Smooth muscle cell (in vitro differentiated cells): ENCODE data around the gene CREB5. TPM values are rescaled to one million over a fixed set of nuclear protein-coding genes. Genes with fewer than 3 reads are reported as not detected.

Experiments used
- DNase-seq: peaks from one replicate; lab custom pipeline; 2025; ENCODE audit not compliant: unreplicated experiment; lab: John Stamatoyannopoulos, UW
- H2AFZ ChIP-seq: fragments of 200-600 bp; sonication (generic); 2 replicates; pipeline ENCODE4 v1.6.0; 2016; ENCODE audit warnings: antibody characterized with exemption, low read depth, mild to moderate bottlenecking
- H3F3A ChIP-seq: fragments of 200-600 bp; sonication (generic); 2 replicates; pipeline ENCODE4 v1.6.0; 2017; ENCODE audit warnings: antibody characterized with exemption, low read depth
- H3K27ac ChIP-seq: fragments of 200-600 bp; sonication (generic); 2 replicates; pipeline ENCODE4 v1.5.1; 2016; ENCODE audit warnings: low read depth, mild to moderate bottlenecking
- H3K27me3 ChIP-seq: fragments of 200-600 bp; sonication (generic); 2 replicates; pipeline ENCODE4 v1.6.1; 2016; ENCODE audit warnings: low read depth, mild to moderate bottlenecking
- H3K36me3 ChIP-seq: fragments of 200-600 bp; sonication (generic); 2 replicates; pipeline ENCODE4 v1.5.1; 2016; ENCODE audit warnings: low read depth
- H3K4me1 ChIP-seq: fragments of 200-600 bp; sonication (generic); 2 replicates; pipeline ENCODE4 v1.5.1; 2016; ENCODE audit warnings: low read depth
- H3K4me2 ChIP-seq: fragments of 200-600 bp; sonication (generic); 2 replicates; pipeline ENCODE4 v1.6.0; 2016; ENCODE audit warnings: mild to moderate bottlenecking
- H3K4me3 ChIP-seq: fragments of 200-600 bp; sonication (generic); 2 replicates; pipeline ENCODE4 v1.5.1; 2016; ENCODE audit warnings: mild to moderate bottlenecking
- H3K79me2 ChIP-seq: fragments of 200-600 bp; sonication (generic); 2 replicates; pipeline ENCODE4 v1.6.0; 2016; ENCODE audit warnings: low read depth, mild to moderate bottlenecking
- H3K9ac ChIP-seq: fragments of 200-600 bp; sonication (generic); 2 replicates; pipeline ENCODE4 v1.6.0; 2016; ENCODE audit warnings: low read depth
- H3K9me3 ChIP-seq: fragments of 200-600 bp; sonication (generic); replicated peaks from 2 replicates; pipeline ENCODE4 v1.5.1; 2016; ENCODE audit warnings: low read depth
- H4K20me1 ChIP-seq: fragments of 200-600 bp; sonication (generic); 2 replicates; pipeline ENCODE4 v1.6.0; 2016; ENCODE audit warnings: low read depth
- CTCF ChIP-seq: fragments of 200-600 bp; sonication (generic); IDR thresholded peaks from 2 replicates; pipeline ENCODE4 v1.5.1; 2017; ENCODE audit warnings: borderline replicate concordance, mild to moderate bottlenecking, antibody characterized with exemption; ENCODE audit not compliant: insufficient read depth, poor library complexity, severe bottlenecking
- WGBS: methylation state at CpG from one replicate; pipeline ENCODE4 v1.1.7; 2016; ENCODE audit warnings: low lambda C conversion rate; 5-methylcytosine and 5-hydroxymethylcytosine counted together
- polyA plus RNA-seq: library from polyadenylated mRNA; unstranded; fragments of >200 nt; fragmentation: Nextera tagmentation; extraction: Ambion mirVana; gene quantifications from 2 replicates; pipeline ENCODE4 v1.2.1, GENCODE V29; 2016
- total RNA-seq: library from RNA; depleted of rRNA; stranded (reverse); fragments of >200 nt; gene quantifications from 2 replicates; pipeline ENCODE4 v1.2.3, GENCODE V29; 2014

CREB5 gene
- total and polyA plus RNA-seq, 2 experiments from 2014 or later = 6.2 to 18.2 TPM

DNA sequence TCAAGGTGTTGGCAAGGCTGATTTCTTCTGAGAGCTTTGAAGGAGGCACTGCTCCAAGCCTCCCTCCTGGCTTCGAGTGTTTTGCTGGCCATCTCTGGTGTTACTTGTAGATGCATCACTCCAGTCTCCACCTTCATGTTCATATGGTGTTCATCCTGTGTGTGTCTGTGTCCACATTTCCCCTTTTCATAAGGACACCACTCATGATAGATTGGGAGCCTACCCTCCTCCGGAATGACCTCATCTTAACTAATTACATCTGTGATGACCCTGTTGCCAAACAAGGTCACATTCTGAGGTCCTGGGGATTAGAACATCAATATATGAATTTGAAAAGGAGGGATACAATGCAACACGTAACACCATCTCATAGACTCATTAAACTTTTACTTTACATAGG is 119.0 kb downstream of the CREB5 start:
- DNase-seq = no peak
- H3K9ac ChIP-seq = no peak overlapping the region
- TF ChIP-seq CTCF = no peak
- H2AFZ ChIP-seq = no peak overlapping the region
- no peak overlapping the region for H3K4me2 ChIP-seq
- H3K4me1 ChIP-seq = no peaks in the 10 kb centered on the region
- no peak overlapping the region for H3K27ac ChIP-seq
- H3K27me3 ChIP-seq = peaks cover 3% of the 10 kb centered on the region
- H3F3A ChIP-seq = no peaks in the 10 kb centered on the region
- H3K79me2 ChIP-seq = no peaks in the 10 kb centered on the region
- no peaks in the 10 kb centered on the region for H3K36me3 ChIP-seq
- H3K4me3 ChIP-seq = no peak overlapping the region
- no peaks in the 10 kb centered on the region for H3K9me3 ChIP-seq
- no peaks in the 10 kb centered on the region for H4K20me1 ChIP-seq
- WGBS = 94% methylated on average over 3 of the region's 3 CpGs

DNA sequence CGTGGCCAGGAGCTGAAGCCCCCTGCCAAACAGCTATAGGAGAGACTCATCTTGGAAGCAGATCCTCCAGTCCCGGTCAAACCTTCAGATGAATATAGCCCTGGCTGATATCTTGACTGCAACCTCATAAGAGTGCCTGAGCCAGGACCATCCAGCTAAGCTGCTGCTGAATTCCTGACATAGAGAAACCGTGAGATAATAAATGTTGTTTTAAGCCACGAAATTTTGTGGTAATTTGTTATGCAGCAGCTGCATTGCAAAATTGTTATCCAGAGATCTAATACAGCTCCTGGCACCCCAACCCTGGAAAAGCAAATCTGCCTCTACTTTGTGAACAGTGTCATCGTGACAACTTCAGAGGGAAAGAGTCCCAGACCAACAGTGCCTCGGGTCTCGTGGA is 119.9 kb downstream of the CREB5 start:
- no peaks in the 10 kb centered on the region for H4K20me1 ChIP-seq
- no peak overlapping the region for H2AFZ ChIP-seq
- no peak for TF ChIP-seq CTCF
- H3K79me2 ChIP-seq = no peaks in the 10 kb centered on the region
- peaks cover 3% of the 10 kb centered on the region for H3K27me3 ChIP-seq
- no peak overlapping the region for H3K4me3 ChIP-seq
- no peaks in the 10 kb centered on the region for H3K9me3 ChIP-seq
- no peak overlapping the region for H3K9ac ChIP-seq
- no peaks in the 10 kb centered on the region for H3K36me3 ChIP-seq
- H3K4me1 ChIP-seq = no peaks in the 10 kb centered on the region
- H3F3A ChIP-seq = no peaks in the 10 kb centered on the region
- 91% methylated on average over 7 of the region's 7 CpGs for WGBS
- no peak overlapping the region for H3K4me2 ChIP-seq
- DNase-seq = no peak
- no peak overlapping the region for H3K27ac ChIP-seq

GRCh38 chr7:28533267-28533666 is 120.9 kb downstream of the CREB5 start:
- WGBS = 97% methylated on average over 8 of the region's 8 CpGs
- H3K9ac ChIP-seq = no peak overlapping the region
- no peak for DNase-seq
- no peaks in the 10 kb centered on the region for H3K79me2 ChIP-seq
- no peaks in the 10 kb centered on the region for H3K4me1 ChIP-seq
- H3K9me3 ChIP-seq = no peaks in the 10 kb centered on the region
- no peak overlapping the region for H3K27ac ChIP-seq
- H3K4me2 ChIP-seq = no peak overlapping the region
- H3F3A ChIP-seq = no peaks in the 10 kb centered on the region
- no peak for TF ChIP-seq CTCF
- no peaks in the 10 kb centered on the region for H3K36me3 ChIP-seq
- peaks cover 3% of the 10 kb centered on the region for H3K27me3 ChIP-seq
- H4K20me1 ChIP-seq = no peaks in the 10 kb centered on the region
- no peak overlapping the region for H3K4me3 ChIP-seq
- no peak overlapping the region for H2AFZ ChIP-seq

DNA sequence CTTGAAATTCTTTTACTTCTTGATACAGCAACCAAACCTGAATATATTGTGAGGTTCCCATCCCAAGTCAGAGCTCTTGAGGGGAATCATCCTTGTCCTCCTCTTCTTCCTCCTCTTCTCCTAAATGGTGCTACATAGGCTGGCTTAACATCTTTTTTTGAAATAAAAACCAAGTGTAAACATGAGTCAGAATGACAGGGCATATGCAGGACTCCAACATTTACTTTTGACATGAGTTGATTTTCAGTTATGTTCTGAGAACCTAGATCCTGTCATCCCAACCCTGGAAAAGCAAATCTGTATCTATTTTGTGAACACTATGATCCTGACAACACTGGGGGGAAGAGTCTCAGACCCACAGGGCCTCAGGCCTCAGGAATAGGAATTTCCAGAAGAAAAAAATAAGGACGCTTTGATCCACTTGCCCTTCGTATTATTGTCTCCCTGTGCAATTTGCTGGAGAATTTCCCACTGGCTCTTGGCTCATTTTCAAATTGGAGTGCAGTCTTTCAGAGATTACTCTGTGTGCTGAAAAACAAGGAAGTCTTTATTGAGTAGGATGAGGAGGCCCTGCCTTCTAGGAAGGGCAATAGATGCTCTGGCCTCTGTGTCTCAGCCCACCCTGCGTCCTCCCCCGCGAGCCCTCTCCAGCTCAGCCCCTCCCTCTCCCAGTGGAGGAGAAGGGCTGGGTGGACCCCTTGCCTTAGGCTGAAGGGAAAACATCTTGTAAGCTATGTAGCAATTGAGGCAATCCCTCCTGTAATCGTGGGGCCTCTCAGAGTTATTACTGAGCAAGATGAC is 121.6 kb downstream of the CREB5 start:
- Histone ChIP-seq H3F3A (no peaks in the 10 kb centered on the region), H3K9me3 (no peaks in the 10 kb centered on the region), H3K79me2 (no peaks in the 10 kb centered on the region), H3K9ac (no peak overlapping the region), H3K4me2 (no peak overlapping the region), H3K4me3 (no peak overlapping the region), H2AFZ (no peak overlapping the region), H3K27me3 (peaks cover 3% of the 10 kb centered on the region), H3K36me3 (no peaks in the 10 kb centered on the region), H4K20me1 (no peaks in the 10 kb centered on the region), H3K4me1 (no peaks in the 10 kb centered on the region), H3K27ac (no peak overlapping the region)
- DNase-seq = no peak
- no peak for TF ChIP-seq CTCF
- 48% methylated on average over 6 of the region's 6 CpGs for WGBS
